IPS-NIHi7 (cell line): ENCODE results near the gene WDR1.
A peak's percentile ranks its signal among the peaks of the same experiment; 100 is the strongest.

Experiments
- DNase-seq: peaks from one replicate; pipeline ENCODE4 v3.0.0; 2012; ENCODE audit warnings: mixed read lengths; ENCODE audit errors: extremely low spot score

Gene WDR1

GRCh38 chr4:10116569-10117358 is at the start of gene WDR1:
Gene WDR1 (minus strand): TSS chr4:10116799. CDS start chr4:10116666, 133 bp downstream.
- peak; percentile 96 for DNase-seq

- peak; percentile 75 for DNase-seq
These were observed 48.3 kb upstream of the WDR1 start for GRCh38 chr4:10164877-10165283.

- no peak for DNase-seq
These were observed 46.7 kb upstream of the WDR1 start for GRCh38 chr4:10163296-10163695.

- DNase-seq = no peak
These were observed 45.9 kb upstream of the WDR1 start for GRCh38 chr4:10162341-10163000.

- no peak for DNase-seq
These were observed 45.2 kb upstream of the WDR1 start for GRCh38 chr4:10161840-10162239.

GRCh38 chr4:10161146-10161545 is 44.5 kb upstream of the WDR1 start:
- DNase-seq = no peak

GRCh38 chr4:10160281-10160856 is 43.8 kb upstream of the WDR1 start:
- peak; percentile 48 for DNase-seq

- no peak for DNase-seq
These were observed 43.1 kb upstream of the WDR1 start for GRCh38 chr4:10159671-10160070.

GRCh38 chr4:10158333-10158942 is 41.8 kb upstream of the WDR1 start:
- no peak for DNase-seq

- DNase-seq = peak; percentile 90
These were observed 41.1 kb upstream of the WDR1 start for GRCh38 chr4:10157478-10158332.

- DNase-seq = no peak
These were observed 37.6 kb upstream of the WDR1 start for GRCh38 chr4:10154241-10154640.

GRCh38 chr4:10153161-10153560 is 36.6 kb upstream of the WDR1 start:
- no peak for DNase-seq

- no peak for DNase-seq
These were observed 34.6 kb upstream of the WDR1 start for GRCh38 chr4:10151182-10151581.

GRCh38 chr4:10144966-10145365 is 28.4 kb upstream of the WDR1 start:
- no peak for DNase-seq

- no peak for DNase-seq
These were observed 27.9 kb upstream of the WDR1 start for GRCh38 chr4:10144479-10144878.

- no peak for DNase-seq
These were observed 26.6 kb upstream of the WDR1 start for GRCh38 chr4:10143171-10143570.

GRCh38 chr4:10140866-10141759 is 24.5 kb upstream of the WDR1 start:
- DNase-seq = peak; percentile 84

- DNase-seq = no peak
These were observed 22.9 kb upstream of the WDR1 start for GRCh38 chr4:10139518-10139917.

- no peak for DNase-seq
These were observed 18.7 kb upstream of the WDR1 start for GRCh38 chr4:10135260-10135659.

GRCh38 chr4:10134141-10134540 is 17.5 kb upstream of the WDR1 start:
- no peak for DNase-seq

GRCh38 chr4:10131202-10131601 is 14.6 kb upstream of the WDR1 start:
- DNase-seq = no peak
